ENCODE results near the gene APOLD1. TPM values are rescaled to one million over a fixed set of nuclear protein-coding genes. Genes with fewer than 3 reads are reported as not detected.

Gene APOLD1
- total and polyA plus RNA-seq, 2 of the 4 experiments (the other 2 are of a cell fraction) = 2.3 to 4.5 TPM

- DNase-seq (no peak), ATAC-seq (ENCODE audit: low read depth) (no peak)
- Histone ChIP-seq H3K4me2 (ENCODE audit: low read depth, low read length) (no peak overlapping the region), H2AK5ac (ENCODE audit: low read depth, low read length) (peak overlapping the region; percentile 74), H4K91ac (ENCODE audit: insufficient read depth, low read depth, low read length) (no peak overlapping the region; the same call in 1 of the 2 replicates), H3K18ac (ENCODE audit: low read depth, low read length) (peak overlapping the region; percentile 7; the same call in 1 of the 2 replicates), H4K20me1 (ENCODE audit: insufficient read depth, low read length) (no peaks in the 10 kb centered on the region), H2AFZ (replicated peaks; ENCODE audit: low read length, poor library complexity) (no peak overlapping the region), H3K9me3 (ENCODE audit: control insufficient read depth, insufficient read depth, low read length) (no peaks in the 10 kb centered on the region), H3K4me1 (ENCODE audit: control insufficient read depth, insufficient read depth, low read length) (peaks cover 15% of the 10 kb centered on the region), H3K14ac (replicated peaks; ENCODE audit: low read depth, low read length) (no peak overlapping the region), H2AK9ac (replicated peaks; ENCODE audit: low read depth, low read length, poor library complexity) (no peak overlapping the region), H3K27ac (ENCODE audit: insufficient read depth, low read length) (peak overlapping the region; percentile 26; the same call in 1 of the 2 replicates), H3K56ac (ENCODE audit: extremely low read depth, insufficient read depth, low read length) (no peak overlapping the region), H2BK20ac (ENCODE audit: low read depth, low read length) (peak overlapping the region; percentile 57; the same call in 1 of the 2 replicates), H3K4ac (ENCODE audit: low read depth, low read length) (peak overlapping the region; percentile 19; the same call in 1 of the 2 replicates), H3K9me1 (ENCODE audit: insufficient read depth, low read length) (peaks cover 20% of the 10 kb centered on the region), H3K4me3 (ENCODE audit: insufficient read depth, low read depth, low read length) (no peak overlapping the region), H3K9ac (ENCODE audit: low read depth, low read length) (no peak overlapping the region), H2BK15ac (ENCODE audit: low read depth, low read length) (peak overlapping the region; percentile 34; the same call in 2 of the 3 replicates), H3K79me1 (ENCODE audit: low read depth in 1 of 2, low read length in 2 of 2) (peaks cover 0 to 27% of the 10 kb centered on the region in 2 experiments; a peak in 3 of 4 replicates), H3K23ac (ENCODE audit: low read depth, low read length) (no peak overlapping the region), H4K5ac (ENCODE audit: low read depth, low read length) (peak overlapping the region; percentile 25; the same call in 1 of the 2 replicates), H3K27me3 (ENCODE audit: control insufficient read depth, insufficient read depth, low read length) (no peaks in the 10 kb centered on the region), H2BK5ac (ENCODE audit: low read depth, low read length, poor library complexity, severe bottlenecking) (peak overlapping the region; percentile 46), H2BK120ac (ENCODE audit: low read depth, low read length) (peak overlapping the region; percentile 7; the same call in 1 of the 2 replicates), H4K8ac (ENCODE audit: low read depth in 2 of 2, low read length in 2 of 2) (0 out of 4 replicates have a peak overlapping the region, but pooled peaks of 1 of the 2 experiments have one; percentile 20), H3K36me3 (ENCODE audit: control insufficient read depth, insufficient read depth, low read length) (peaks cover 2% of the 10 kb centered on the region)
- in situ Hi-C loops (cut with MboI; ENCODE audit: low sequenced_read_pairs) = no loop called here
- dilution Hi-C loops (cut with HindIII; ENCODE audit: low sequenced_read_pairs, unreplicated experiment) = no loop called here
- BruUV-seq (replicated peaks) = no TSS peak
- TF ChIP-seq RAD21 (IDR thresholded peaks at IDR 0.05; ENCODE audit: low read length) = no peak
- no peak for TF ChIP-seq SMC3 (IDR thresholded peaks at IDR 0.05; ENCODE audit: low read depth, low read length)
- TF ChIP-seq CTCF (conservative IDR thresholded peaks at IDR 0.05; ENCODE audit: low read depth, low read length) = no peak
- no peak for TF ChIP-seq BHLHE40 (IDR thresholded peaks at IDR 0.05; ENCODE audit: low read depth, low read length)
- no peak for TF ChIP-seq CEBPB (IDR thresholded peaks at IDR 0.05; ENCODE audit: low read depth, low read length)
- no peak for TF ChIP-seq MAFK (IDR thresholded peaks at IDR 0.05; ENCODE audit: low read depth, low read length)
- no peak for TF ChIP-seq CHD1 (IDR thresholded peaks at IDR 0.05; ENCODE audit: low read depth, low read length)
- TF ChIP-seq RCOR1 (IDR thresholded peaks at IDR 0.05; ENCODE audit: insufficient replicate concordance, low read length) = no peak
- ChIA-PET POLR2A (ENCODE audit: unreplicated experiment) (no interaction called here), CTCF (interaction anchor here (0.8 kb wide), 1 partner anchor 135 kb away, joined by 3 read pairs; no protein-coding TSS in a partner anchor)
- intact Hi-C loops (cut with micrococcal nuclease) = no loop called here
- 100% methylated on average over 1 of the region's 5 CpGs; no CpG with 5 or more reads in 1 of the 2 experiments for WGBS, 2 experiments (ENCODE audit: extremely low coverage in 2 of 2, insufficient read length in 1 of 2)
Observed at GRCh38 chr12:12840580-12840899, 55.1 kb downstream of the APOLD1 start.

Small RNAs within 50 kb of the gene (microRNA-seq; reads per million reads assigned to microRNA genes)
- gene AC007215.1 (ENCODE audit: insufficient read depth, insufficient read length) (not detected), gene MIR613 (ENCODE audit: insufficient read depth in 1 of 2, insufficient read length in 1 of 2, unreplicated experiment in 1 of 2) (0 reads per million in 2 experiments)

Small RNAs within 50 kb of the gene (small RNA-seq; reads per million reads assigned to genes)
- gene AC007215.1 (0 reads per million in 5 experiments), gene MIR613 (0 reads per million in 5 experiments)

Other genes with a start within 250 kb of the APOLD1 start
- gene DUSP16, start 222.8 kb upstream of the APOLD1 start, total RNA-seq (2012; rRNA removed) = 10.0 and 10.6 TPM in 2 replicates
- 4.2 and 4.7 TPM in 2 replicates for gene DUSP16, start 222.8 kb upstream of the APOLD1 start, polyA plus RNA-seq (2012; rRNA removed)
- gene CREBL2, start 173.8 kb upstream of the APOLD1 start, total RNA-seq (2012; rRNA removed) = 19.0 and 32.5 TPM in 2 replicates
- gene CREBL2, start 173.8 kb upstream of the APOLD1 start, polyA plus RNA-seq (2012; rRNA removed) = 10.4 and 11.5 TPM in 2 replicates
- gene GPR19, start 89.5 kb upstream of the APOLD1 start, total RNA-seq (2012; rRNA removed) = 0.28 and 0.36 TPM in 2 replicates
- 0.12 and 0.17 TPM in 2 replicates for gene GPR19, start 89.5 kb upstream of the APOLD1 start, polyA plus RNA-seq (2012; rRNA removed)
- 17.4 and 28.1 TPM in 2 replicates for gene CDKN1B, start 68.3 kb upstream of the APOLD1 start, total RNA-seq (2012; rRNA removed)
- 7.9 and 13.9 TPM in 2 replicates for gene CDKN1B, start 68.3 kb upstream of the APOLD1 start, polyA plus RNA-seq (2012; rRNA removed)
- 77.8 and 104 TPM in 2 replicates for gene DDX47, start 27.7 kb downstream of the APOLD1 start, total RNA-seq (2012; rRNA removed)
- gene DDX47, start 27.7 kb downstream of the APOLD1 start, polyA plus RNA-seq (2012; rRNA removed) = 71.5 and 89.5 TPM in 2 replicates
- gene GPRC5A, start 105.9 kb downstream of the APOLD1 start, total RNA-seq (2012; rRNA removed) = 49.6 and 49.7 TPM in 2 replicates
- gene GPRC5A, start 105.9 kb downstream of the APOLD1 start, polyA plus RNA-seq (2012; rRNA removed) = 193 and 201 TPM in 2 replicates
- gene GPRC5D, start 166.5 kb downstream of the APOLD1 start, total RNA-seq (2012; rRNA removed) = not detected in 2 replicates
- not detected in 2 replicates for gene GPRC5D, start 166.5 kb downstream of the APOLD1 start, polyA plus RNA-seq (2012; rRNA removed)
- gene HEBP1, start 214.6 kb downstream of the APOLD1 start, total RNA-seq (2012; rRNA removed) = 14.7 and 18.8 TPM in 2 replicates
- gene HEBP1, start 214.6 kb downstream of the APOLD1 start, polyA plus RNA-seq (2012; rRNA removed) = 44.2 and 49.2 TPM in 2 replicates

Measured in IMR-90 (cell line).